AG09309 (cell line): ENCODE results near the gene PTGIR.

Experiments used
- DNase-seq: peaks from one replicate; pipeline ENCODE4 v3.0.0-alpha.2; 2010; ENCODE audit warnings: low read depth
- H3K4me3 ChIP-seq: 2 replicates; pipeline ENCODE4 v1.5.1; 2011; ENCODE audit warnings: mild to moderate bottlenecking, low read depth, low read length, moderate library complexity; ENCODE audit not compliant: control insufficient read depth
- TF ChIP-seq, protein P1 (sequence below): IDR thresholded peaks from 2 replicates; pipeline ENCODE4 v1.5.1; 2011; ENCODE audit warnings: mild to moderate bottlenecking, low read depth, low read length, inconsistent platforms; ENCODE audit not compliant: insufficient read depth, control insufficient read depth; ENCODE audit errors: missing control alignments

PTGIR gene

DNA sequence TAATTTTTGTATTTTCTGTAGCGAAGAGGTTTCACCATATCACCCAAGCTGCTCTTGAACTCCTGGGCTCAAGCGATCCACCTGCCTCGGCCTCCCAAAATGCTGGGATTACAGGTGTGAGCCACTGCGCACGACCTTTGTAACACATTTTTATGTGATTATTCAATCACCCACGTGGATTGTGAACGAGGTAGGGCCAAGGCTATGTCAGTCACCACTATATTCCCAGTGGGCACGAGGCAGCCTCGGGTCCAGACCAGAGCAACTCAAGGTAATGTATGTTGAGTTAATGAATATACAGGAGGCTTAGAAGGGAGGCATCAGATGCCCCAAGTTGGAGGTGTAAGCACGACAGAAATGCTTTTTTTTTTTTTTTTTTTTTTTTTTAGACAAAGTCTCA lies 8.9 kb downstream of the PTGIR start:
- no peak overlapping the region for H3K4me3 ChIP-seq
- TF ChIP-seq, protein P1, sequence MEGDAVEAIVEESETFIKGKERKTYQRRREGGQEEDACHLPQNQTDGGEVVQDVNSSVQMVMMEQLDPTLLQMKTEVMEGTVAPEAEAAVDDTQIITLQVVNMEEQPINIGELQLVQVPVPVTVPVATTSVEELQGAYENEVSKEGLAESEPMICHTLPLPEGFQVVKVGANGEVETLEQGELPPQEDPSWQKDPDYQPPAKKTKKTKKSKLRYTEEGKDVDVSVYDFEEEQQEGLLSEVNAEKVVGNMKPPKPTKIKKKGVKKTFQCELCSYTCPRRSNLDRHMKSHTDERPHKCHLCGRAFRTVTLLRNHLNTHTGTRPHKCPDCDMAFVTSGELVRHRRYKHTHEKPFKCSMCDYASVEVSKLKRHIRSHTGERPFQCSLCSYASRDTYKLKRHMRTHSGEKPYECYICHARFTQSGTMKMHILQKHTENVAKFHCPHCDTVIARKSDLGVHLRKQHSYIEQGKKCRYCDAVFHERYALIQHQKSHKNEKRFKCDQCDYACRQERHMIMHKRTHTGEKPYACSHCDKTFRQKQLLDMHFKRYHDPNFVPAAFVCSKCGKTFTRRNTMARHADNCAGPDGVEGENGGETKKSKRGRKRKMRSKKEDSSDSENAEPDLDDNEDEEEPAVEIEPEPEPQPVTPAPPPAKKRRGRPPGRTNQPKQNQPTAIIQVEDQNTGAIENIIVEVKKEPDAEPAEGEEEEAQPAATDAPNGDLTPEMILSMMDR: no peak
- DNase-seq: no peak

DNA sequence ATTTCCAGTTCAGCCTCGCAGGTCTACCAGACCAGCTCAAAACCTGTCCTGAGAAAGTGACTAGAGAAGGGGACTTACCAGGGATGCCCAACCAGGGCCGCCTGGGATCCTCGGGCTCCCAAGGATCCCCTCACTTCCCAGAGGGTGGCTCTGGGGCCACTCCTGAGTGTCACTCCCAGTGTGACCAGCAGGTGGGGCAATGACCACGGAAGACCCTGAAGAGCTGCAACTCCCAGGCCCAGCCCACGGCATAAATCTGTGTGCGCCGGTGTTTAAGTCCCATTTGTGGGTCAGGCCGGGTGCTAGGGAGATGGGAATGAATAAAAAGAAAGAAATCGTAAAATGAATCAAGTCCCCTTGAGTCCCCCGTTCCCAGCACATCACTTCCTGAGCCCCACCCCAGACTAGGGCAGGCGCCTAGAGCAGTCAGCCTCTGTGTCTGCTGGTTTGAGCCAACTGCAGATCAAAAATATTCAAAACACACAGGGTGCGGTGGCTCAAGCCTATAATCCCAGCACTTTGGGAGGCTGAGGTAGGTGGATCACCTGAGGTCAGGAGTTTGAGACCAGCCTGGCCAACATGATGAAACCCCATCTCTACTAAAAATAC lies 10.7 kb downstream of the PTGIR start:
- TF ChIP-seq, protein P1: peak; percentile 91
- DNase-seq: no peak
- H3K4me3 ChIP-seq: no peak overlapping the region

DNA sequence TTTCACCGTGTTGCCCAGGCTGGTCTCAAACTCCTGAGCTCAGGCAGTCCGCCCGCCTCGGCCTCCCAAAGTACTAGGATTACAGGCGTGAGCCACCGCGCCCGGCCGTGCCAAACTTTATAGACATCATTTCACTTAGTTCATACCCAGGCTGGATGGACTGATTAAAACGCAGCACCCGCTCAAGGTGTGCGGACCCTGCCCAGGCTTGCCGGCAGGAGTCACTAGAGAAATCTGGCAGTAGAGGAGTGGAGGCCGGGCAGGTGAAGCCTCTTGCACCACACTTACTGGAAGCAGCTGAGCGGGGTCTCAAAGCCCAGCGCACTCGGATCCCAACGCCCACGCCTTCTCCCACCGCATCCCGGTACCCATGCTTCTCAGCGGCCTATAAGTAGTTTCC lies 11.4 kb downstream of the PTGIR start:
- TF ChIP-seq, protein P1: no peak
- no peak for DNase-seq
- no peak overlapping the region for H3K4me3 ChIP-seq

DNA sequence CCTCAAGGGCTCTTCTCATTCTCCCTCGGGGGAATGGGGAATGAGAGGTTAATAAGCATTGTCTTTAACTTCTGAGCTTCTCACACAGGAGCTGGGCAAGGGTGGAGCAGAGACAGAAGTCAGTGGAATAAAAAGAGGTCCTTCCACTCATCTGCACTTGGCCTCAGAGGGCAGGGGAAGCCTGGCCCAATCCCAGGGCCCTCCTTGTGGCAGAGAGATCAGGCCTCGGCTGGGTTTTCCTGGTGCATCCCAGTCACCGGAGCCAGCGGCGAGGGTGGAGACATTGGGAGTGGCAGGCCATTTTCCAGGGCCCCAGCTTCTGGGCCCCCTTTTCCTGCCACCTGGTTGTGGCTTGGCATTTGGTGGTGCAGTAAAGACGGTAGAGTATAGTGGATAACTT lies 13.1 kb downstream of the PTGIR start:
- DNase-seq: no peak
- TF ChIP-seq, protein P1: no peak
- H3K4me3 ChIP-seq: no peak overlapping the region

DNA sequence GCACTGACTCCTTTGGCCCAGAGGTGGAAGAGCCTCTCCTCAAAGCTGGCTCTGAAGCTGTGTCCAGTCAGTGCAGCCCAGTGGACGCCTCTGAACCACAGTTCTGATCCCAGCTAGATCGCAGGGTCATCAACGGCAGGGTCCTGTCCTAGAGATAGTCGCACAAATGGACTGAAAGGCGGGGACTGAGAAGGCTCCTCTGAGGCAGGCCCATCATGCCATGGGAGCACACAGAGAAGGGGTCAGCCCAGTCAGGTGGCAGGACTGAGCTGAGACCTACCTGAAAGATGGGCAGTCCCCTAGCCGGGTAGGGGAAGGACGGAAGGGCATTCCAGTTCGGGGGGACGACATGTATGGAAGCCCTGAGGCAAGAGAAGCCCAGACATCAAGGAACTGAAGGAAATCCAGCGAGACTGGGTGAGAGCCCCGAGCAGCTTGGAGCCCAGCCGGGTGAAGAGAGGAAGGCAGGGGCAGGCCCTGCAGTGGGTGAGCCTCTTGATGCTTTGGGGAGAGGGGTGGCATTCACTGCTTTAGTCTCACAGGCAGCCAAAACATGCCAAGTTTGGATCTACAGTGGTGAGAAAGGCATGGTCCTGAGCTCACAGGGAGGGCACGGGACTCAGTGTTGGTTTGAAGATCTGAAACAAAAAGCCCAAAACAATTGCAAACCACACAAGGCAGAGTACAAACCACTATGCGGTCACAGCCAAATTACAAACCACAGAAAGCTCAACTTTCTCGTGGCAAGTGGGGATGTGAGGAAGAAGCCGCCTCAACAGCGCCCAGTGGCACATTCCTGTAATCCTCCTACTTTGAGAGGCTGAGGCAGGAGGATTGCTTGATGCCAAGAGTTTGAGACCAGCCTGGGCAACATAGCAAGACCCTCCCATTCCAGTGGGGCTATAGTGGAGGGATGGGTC lies 13.8 kb downstream of the PTGIR start:
- no peak for DNase-seq
- TF ChIP-seq, protein P1: no peak

DNA sequence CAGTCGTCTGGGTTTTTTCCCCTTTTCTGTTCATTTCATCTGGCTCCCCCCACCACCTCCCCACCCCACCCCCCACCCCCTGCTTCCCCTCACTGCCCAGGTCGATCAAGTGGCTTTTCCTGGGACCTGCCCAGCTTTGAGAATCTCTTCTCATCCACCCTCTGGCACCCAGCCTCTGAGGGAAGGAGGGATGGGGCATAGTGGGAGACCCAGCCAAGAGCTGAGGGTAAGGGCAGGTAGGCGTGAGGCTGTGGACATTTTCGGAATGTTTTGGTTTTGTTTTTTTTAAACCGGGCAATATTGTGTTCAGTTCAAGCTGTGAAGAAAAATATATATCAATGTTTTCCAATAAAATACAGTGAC lies 14.5 kb downstream of the PTGIR start:
- DNase-seq: no peak
- TF ChIP-seq, protein P1: no peak
- H3K4me3 ChIP-seq: no peak overlapping the region

More for the DNA sequence above, 13.8 kb downstream of the PTGIR start:
- no peak overlapping the region for H3K4me3 ChIP-seq
